ENCODE measurements around the gene NOXO1. TPM values are rescaled to one million over a fixed set of nuclear protein-coding genes. Genes with fewer than 3 reads are reported as not detected.
"Not testable (repeated sequence)": the region's sequence is repeated elsewhere in the genome, so short reads cannot be mapped to it uniquely, and the experiment has no call there.

Gene NOXO1, protein sequence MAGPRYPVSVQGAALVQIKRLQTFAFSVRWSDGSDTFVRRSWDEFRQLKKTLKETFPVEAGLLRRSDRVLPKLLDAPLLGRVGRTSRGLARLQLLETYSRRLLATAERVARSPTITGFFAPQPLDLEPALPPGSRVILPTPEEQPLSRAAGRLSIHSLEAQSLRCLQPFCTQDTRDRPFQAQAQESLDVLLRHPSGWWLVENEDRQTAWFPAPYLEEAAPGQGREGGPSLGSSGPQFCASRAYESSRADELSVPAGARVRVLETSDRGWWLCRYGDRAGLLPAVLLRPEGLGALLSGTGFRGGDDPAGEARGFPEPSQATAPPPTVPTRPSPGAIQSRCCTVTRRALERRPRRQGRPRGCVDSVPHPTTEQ
- polyA plus RNA-seq (ENCODE audit: insufficient read length): 1.3 TPM

DNA sequence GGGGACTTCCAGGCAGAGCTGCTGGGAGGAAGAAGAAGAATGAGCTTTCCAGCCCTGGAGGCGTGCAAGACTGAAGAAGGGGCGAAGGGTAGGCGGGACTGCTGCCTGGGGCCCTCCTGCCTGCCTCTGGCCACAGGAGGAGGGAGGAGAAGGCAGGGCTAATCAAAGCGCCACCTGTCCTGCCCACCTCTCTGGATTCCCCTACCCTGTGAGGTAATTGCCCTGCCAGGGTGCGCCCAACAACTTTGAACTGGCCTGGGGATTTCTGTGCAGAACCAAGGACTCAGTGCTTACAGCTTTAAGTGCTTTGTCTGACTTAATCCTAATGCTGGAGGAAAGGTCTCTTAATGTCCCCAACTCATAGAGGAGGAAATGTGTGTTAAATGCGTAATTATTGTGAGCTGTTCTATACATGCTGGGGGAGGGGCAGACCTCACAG is at the start of gene NOXO1:
TSS of gene NOXO1 (minus strand) at position 72 of the 439 bp plus-strand sequence. CDS start 290 bp downstream, outside the sequence.
- DNase-seq: no peak

DNA sequence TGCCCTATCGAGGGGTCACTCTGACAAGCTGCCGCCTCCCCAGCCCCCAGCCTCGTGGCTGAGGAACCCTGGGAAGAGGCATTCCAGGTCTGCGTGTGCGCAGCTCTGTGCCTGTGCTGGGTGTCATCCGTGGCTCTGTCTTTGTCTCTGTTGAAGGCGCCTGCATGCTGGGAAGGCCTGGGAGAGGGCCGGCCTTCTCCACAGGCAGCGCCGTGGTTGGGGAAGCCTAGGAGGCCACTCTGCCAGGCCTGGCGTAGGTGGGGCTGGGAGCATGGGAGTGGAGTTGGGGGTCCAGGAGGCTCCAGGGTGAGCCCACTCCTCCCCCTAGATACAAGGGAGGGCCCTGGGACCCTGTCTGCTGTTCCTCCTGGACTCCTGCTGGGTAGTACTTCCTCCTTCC is 48.8 kb upstream of the NOXO1 start:
- DNase-seq: no peak

DNA sequence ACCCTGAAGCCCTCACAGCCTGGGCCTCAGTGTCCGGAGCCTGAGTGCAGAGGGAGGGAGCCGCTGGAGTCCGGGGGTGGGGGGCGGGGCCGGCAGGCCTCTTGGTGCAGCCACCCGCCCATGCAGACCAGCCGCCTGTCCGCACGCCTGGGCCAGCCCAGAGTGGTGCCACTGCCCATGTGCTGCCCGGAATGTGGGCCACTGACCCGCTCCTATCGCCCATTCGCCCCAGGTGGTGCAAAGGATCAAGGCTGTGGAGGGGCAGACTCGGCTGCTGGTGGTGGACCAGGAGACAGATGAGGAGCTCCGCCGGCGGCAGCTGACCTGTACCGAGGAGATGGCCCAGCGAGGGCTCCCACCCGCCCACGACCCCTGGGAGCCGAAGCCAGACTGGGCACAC is 48.1 kb upstream of the NOXO1 start:
- no peak for DNase-seq

DNA sequence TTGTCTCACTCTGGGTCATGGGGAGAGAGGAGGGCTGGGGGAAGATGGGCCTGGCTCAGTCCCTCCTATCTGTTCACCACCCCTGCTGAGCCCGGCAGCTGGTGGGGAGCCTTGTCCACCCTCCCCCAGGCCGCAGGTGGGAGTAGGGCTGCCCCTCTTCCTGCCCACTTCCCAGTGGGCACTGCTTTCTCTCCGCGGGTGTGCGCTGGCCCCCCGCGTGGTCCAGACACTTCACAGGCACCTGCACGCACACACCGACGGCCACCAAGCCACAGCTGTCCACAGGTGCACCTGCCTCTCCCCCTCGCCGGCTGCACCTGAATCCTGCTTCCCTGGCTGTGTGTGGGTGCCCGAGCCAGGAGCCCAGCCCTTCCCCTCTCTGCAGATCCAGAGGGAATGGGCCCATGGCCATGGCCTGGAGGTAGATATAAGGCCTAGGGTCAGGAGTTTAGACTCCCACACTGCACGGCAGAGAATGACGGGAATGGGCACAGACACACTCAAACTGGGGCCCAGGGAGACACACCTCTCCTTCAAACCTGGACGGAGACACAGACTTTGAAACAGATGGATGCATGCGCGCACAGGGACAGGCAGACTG is 47.5 kb upstream of the NOXO1 start:
- no peak for DNase-seq

DNA sequence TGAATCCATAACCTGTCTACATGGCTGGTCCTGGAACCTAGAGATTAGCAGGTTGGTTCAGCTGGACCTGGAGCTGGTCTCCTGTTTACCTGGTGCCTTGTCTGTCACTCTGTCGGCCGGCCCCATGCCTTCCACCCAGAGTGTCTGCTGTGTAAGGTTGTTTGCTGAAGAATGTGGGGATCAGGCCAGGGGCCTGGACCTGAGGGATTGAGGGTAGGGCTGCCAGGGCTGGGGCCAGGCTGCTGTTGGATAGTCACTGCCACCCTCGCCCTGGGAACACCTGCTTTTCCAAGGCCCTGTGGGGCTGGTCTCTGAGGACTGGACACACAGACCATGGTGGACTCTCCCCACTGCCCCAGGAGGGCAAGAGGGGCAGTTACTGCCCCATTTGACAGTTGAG is 46.9 kb upstream of the NOXO1 start:
- DNase-seq: no peak

DNA sequence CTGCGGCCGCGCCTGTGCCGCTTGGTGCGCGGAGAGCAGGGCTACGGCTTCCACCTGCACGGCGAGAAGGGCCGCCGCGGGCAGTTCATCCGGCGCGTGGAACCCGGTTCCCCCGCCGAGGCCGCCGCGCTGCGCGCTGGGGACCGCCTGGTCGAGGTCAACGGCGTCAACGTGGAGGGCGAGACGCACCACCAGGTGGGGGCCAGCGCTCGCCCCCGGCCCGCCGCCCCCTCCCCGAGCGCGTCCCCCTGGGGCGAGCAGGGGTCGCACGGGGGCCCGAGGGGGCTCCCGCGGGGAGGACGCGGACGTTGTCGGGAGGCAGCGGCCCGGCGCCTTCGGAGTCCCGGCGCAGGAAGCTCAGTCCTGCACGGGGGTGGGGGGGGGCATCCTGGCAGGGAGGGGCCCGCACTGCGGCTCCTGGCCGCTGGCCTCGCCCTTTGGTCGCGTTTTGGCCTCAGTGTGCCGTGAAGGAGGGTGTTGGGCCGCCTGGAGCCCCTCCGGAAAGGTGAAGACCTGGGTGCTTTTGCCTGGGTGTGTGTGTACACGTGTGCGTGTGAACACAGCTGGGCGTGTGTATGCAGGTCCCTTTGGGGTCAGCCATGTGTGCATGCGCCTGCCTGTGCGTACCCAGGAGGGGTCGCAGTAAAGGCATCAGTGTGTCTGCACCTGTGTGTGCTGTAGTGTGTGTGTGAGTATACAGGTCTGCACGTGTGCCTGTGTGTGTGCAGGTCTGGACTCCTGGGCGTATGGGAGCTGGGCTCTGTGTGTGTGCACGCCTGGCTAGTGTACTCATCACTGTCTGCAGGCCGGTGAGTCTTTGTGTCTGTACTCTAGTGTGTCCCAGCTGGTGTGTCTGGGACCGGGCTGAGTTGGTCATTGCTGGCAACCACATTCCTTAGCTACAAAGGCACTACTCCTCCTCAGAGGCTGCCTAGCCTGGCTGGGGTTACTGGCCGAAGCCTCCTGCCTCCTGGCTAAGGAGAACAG is 46.0 kb upstream of the NOXO1 start:
- DNase-seq: no peak

DNA sequence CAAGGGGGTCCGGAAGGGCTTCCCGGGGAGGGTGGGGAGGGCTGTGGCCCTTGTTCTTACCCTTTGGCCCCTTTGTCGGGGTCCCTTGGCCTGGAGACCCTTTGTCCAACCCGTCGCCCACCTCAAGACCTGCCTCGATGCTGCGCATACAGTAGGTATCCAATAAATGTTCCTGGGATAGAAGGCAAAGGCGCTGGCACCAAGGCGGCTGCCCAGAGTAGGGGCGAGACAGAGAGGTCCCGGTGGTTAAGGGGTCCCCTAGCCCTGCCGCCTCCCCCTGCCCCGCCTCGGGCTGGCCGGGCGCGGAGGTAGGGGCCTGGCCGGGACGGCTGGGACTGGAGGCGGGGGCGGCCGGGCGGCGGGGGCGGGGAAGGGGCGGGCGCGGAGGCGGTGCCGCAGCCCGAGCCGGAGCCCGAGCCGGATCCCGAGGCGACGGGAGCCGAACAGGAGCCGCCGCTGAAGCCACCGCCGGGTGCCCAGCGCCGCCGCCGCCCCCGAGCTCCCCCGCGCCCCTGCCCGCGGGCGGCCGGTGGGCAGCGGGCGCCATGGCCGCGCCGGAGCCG is 45.3 kb upstream of the NOXO1 start, which contains the start of gene NHERF2:
TSS of gene NHERF2 (plus strand) at position 442 of the 563 bp plus-strand sequence. CDS start at position 546, 104 bp downstream.
- no peak for DNase-seq

DNA sequence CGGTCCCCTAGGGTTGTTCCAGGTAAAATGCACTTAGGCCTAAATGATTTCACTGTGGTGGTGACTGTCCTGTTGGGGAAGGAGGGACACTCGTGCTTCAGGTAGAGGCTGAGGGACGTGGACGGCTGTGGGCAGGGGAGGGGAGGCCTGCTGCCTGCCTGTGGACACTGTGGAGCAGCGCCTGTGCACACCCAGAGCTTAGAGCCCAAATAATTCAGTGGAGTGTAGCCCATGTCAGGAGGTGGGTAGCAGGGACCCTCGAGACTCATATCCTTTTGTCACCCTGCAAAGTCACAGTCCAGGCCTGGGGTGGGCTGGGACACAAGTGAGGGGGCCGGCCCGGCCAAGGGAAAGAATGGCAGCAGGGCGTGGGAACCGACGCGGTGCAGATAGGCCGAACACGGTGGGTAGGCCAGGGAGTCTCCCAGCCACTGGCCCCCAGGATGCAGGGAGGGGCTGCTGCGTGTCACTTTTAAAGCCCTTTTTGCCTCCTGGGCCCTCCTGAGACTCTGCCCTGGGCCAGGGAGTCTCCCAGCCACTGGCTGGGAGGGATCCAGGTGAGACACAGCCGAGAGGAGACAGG is 44.7 kb upstream of the NOXO1 start:
- DNase-seq: no peak

DNA sequence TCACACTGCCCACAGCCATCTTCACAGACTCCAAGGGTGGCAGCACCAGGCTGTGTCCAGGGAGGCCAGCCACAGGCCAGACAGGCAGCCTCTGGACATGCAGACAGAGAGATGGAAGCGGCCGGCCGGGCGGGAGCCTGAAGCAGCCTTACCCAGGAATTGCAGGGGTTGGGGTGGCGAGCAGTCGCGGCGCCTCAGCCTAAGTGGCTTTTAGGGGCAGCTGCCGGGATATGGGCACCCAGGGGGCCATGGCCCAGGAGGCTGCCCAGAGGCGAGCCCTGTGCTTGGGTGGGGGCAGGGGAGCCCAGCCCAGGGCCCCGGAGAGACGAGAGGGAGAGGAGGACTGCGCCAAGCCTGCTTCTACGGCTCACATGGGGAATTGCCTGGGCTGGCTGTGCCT is 44.0 kb upstream of the NOXO1 start:
- DNase-seq: no peak

DNA sequence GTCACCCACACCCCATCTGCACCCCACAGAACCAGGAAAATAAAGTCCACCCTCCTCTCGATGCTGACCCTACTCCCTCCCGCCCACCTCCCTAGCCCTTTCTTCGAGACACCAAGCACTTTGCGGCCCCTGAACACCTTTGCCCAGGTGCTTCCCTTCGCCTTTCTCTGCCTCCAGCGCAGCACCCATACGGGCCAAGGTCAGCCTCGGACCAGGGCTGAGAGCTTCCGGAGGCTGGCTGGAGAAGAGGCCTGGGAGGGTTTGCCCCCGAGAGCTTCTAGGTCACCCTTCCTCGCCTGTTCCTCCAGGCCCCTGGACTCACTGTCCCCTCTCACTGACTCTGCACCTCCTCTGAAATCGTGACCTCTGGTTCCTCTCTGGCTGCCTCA is 42.8 kb upstream of the NOXO1 start:
- no peak for DNase-seq

DNA sequence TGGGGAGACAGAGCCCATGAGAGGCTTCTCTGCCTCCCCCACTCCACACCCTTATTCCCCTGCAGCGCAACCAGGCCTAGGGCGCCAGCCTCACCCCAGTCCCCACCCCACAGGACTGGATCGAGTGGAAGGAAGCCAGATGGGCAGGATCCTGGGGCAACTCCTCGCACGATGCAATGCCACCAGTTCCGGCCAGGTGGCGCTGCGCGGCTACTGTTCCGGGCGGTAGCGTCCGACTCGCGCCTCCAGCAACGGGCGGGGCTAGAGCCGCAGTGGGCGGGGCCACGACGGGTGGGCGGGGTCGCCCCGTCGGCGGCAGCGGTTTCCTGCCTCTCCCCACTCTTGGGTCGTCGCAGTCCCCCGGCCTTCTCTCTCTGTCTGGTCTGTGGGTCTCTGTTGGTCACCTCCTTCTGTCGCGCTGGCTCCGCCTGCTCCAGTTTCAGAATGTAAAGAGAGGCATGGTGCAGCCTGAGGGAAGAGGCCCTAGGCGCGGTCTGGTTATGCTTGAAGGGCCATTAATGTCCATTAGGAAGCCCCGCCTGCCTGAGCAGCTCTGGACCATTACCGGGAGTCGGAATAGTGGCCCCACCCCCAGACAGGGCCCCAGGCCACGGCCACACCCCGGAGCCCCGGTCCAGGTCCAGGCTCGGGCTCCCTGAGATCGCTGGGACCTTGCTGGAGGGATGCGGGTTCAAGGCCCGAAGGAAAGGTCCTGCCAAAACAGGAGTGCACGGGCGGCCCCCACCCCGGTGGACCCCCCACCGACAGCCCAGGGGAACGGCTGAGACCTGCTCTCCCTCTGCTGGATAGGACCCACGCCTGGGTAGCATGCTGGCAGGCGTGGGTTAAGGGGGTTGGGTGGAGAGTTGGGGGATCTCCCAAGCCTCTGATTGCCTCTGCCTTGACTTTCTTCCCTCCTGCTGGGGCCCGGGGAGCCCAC is 42.1 kb upstream of the NOXO1 start:
- DNase-seq: peak; percentile 92

DNA sequence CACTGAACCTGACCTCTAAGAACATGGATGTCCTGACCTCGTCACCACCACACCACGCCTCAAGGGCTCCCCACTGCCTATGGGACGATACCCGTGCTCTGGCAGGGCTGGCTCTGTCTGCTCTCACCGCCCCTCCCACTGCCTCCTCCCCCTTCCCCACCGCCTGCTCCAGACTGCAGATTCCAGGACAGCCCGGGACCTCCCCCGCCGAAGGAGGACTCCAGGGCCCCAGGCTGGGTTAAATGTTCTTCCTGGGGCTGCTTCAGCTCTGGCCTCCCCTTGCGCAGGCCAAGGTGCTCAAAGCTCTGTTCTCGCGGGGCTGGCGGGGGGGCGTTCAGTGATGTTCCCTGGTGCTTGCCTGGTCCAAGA is 41.4 kb upstream of the NOXO1 start:
- DNase-seq: no peak

DNA sequence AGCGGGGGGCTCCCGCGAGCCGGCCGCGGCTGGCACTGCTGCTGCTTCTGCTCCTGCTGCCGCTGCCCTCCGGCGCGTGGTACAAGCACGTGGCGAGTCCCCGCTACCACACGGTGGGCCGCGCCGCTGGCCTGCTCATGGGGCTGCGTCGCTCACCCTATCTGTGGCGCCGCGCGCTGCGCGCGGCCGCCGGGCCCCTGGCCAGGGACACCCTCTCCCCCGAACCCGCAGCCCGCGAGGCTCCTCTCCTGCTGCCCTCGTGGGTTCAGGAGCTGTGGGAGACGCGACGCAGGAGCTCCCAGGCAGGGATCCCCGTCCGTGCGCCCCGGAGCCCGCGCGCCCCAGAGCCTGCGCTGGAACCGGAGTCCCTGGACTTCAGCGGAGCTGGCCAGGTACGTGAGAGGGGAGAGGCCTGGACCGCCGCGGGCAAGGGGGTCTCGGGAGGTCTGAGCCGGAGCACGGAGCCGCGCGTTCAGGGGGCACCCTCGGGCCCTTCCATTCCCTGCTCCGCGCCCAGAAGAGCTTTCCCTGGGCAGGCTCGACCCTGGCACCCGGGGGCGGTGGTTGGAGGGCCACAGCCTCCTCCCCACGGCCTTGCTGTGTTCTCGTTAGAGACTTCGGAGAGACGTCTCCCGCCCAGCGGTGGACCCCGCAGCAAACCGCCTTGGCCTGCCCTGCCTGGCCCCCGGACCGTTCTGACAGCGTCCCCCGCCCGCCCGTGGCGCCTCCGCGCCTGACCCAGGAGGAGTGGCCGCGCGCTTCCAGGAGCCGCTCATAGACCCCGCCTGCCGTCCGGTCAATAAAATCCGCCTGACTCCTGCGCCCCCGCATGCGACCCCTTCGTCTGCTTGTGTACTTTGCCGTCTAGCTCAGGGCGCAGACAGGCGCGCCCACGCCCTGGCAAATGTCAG is 38.9 kb upstream of the NOXO1 start:
- no peak for DNase-seq

DNA sequence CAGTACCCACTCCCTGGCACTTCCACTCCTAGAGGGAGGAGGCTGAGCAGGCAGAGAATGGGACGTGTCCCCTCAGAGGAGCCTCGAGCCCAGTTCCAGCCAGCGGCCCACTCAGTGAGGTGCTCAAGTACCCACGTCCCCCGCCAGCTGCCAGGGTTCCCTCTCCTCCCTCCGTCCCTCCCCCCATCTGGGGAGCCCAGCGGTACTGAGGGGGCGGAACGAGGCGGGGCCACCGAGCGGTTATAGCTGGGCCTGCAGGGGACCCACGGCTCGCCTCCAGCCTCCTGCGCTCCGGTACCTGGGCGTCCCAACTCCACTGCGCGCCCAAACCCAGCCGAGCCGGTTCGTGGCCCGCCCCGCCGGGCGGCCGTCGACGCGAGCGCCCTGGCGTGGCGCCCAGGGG is 38.2 kb upstream of the NOXO1 start, which contains the start of gene NPW:
TSS of gene NPW (plus strand) at position 268 of the 403 bp plus-strand sequence.
- no peak for DNase-seq

DNA sequence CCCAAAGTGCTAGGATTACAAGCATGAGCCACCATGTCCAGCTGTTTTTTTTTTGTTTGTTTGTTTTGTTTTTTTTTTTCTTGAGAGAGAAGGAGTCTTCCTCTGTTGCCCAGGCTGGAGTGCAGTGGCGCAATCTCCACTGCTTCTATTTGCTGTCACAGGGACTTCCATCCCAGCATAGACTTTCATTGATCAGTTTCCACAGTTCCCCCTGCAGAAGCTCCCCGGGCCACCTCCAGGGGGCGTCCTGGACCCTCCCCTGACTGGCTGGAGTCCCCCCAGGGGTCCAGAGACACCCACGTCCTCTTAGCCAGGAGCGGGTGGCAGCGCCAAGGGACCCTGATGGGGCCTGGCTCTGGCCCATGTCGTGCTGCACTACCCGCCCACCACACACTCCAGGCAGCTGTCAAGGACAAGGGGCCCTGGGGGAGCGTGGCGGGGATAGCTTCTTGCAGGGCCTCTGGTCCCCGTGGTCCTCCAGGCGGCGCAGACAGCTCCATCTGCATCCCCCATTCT is 35.2 kb upstream of the NOXO1 start:
- no peak for DNase-seq

DNA sequence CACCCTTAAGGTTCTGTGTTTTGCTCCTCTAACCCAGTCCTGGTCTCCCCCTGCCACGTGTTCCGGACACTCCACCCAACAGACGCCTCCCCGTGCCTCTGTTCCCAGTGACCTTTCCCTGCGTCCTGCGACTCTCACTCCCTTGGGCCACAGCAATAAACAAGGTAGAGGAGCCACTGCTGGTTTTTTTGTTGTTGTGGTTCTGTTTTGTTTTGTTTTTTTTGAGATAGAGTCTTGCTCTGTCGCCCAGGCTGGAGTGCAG is 34.6 kb upstream of the NOXO1 start:
- DNase-seq: no peak

DNA sequence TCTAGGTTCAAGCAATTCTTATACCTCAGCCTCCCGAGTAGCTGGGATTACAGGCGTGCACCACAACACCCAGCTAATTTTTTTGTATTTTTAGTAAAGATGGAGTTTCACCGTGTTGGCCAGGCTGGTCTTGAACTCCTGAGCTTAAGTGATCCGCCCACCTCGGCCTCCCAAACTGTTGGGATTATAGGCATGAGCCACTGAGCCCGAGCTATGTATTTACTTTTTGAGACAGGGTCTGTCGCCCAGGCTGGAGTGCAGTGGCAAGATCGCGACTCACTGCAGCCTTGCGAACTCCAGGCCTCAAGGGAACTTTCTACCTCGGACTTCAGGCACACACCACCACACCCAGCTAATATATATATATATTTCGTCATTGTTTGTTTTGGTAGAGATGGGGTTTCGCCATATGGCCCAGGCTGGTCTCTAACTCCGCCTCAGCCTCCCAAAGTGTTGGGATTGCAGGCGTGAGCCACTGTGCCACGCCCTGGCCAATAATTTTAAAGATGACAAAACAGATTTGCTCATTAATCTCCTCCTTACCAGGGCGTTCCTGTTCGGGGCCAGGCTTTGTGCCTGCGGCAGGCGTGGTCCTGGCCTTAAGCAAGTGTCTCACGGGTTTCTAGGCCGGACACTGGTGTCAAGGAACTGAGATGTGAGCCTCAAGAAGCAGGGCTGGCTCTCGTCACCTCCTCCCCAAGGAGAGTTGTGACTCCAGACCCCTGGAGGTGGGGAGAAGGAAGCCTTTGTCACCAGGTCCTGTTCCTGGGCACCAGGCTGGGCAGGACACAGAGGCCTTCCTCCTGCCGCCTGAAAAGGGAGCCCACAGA is 34.1 kb upstream of the NOXO1 start:
- no peak for DNase-seq

DNA sequence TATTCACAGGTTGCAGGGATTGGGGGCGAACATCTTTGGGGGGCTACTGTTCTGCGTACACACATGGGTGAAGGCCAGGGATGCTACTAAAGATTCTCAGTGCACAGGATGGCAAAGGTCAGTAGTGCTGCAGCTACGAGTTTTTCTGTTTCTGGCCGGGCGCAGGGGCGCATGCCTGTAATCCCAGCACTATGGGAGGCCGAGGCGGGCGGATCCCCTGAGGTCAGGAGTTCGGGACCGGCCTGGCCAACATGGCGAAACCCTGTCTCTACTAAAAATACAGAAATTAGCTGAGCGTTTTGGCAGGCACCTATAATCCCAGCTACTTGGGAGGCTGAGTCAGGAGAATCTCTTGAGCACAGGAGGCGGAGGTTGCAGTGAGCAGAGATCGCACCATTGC is 32.3 kb upstream of the NOXO1 start:
- no peak for DNase-seq

DNA sequence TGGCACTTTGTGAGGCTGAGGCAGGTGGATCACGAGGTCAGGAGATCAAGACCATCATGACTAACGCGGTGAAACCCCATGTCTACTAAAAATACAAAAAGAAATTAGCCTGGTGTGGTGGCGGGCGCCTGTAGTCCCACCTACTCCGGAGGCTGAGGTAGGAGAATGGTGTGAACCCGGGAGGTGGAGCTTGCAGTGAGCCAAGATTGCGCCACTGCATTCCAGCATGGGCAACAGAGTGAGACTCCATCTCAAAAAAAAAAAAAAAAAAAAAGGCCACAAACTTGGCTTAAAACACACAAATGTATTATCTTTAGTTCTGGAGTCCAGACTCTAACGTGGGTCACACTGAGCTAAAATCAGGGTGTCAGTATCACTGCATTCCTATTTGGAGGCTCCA is 30.5 kb upstream of the NOXO1 start:
- not testable (repeated sequence) for DNase-seq

Measured in hindlimb muscle (tissue), 1 donor.